ENCODE data around the gene RGS14. TPM values are rescaled to one million over a fixed set of nuclear protein-coding genes. Genes with fewer than 3 reads are reported as not detected.

RGS14 gene
- total RNA-seq, 1 donor from 2014 or later = 6.2 TPM

DNA sequence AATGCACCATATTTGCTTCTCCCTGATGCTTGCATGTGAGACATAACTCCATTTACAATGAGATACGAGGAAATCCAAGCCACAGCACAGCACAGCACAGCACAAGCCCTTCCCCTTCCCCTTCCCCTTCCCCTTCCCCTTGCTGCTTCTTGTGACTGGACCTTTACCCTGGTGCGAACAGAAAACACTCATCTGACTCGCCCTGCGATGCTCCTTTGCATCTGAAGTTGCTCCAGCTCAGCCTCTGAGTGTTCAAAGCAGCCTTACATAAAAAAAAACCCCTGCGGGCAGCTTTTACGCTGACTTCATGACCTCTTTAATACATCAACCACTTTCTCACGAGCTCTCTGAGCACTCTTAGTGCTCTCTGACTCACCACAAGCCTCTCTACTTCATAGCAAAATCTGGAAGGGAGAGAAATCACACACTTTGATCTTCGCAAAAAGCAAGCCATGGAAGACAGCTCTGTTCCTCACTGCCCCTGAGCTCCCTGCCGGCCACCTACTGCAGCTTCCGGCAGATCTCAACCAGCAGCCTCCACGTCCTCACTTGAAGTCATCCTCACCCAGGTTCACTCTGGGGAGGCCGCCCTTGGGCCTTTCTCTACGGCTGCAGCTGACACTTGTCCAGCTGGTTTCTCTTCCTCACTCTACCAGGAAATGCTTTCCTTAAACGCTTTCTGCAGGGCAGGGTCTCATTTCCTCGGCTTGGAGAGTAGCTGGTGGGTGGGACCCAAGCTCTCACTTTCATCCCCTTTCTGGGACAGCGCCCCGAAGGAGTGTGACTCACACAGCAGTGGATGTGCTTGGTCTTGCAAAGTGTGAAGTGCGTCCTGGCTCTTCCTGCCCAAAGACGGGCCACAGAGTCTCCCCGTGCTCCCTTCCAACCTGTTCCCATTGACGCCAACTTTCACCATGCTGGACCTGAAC, 31.8 kb downstream of the RGS14 start:
- Mint-ChIP-seq H3K4me1 (ENCODE audit: unreplicated experiment) (peaks cover 20% of the 10 kb centered on the region), H3K27ac (ENCODE audit: unreplicated experiment) (peak overlapping the region; percentile 77), H3K9me3 (ENCODE audit: unreplicated experiment) (no peaks in the 10 kb centered on the region), H3K36me3 (ENCODE audit: unreplicated experiment) (no peaks in the 10 kb centered on the region), H3K4me3 (ENCODE audit: unreplicated experiment) (peak overlapping the region; percentile 7), H3K27me3 (ENCODE audit: unreplicated experiment) (no peaks in the 10 kb centered on the region)
- DNase-seq (ENCODE audit: extremely low spot score, unreplicated experiment) = no peak
- TF ChIP-seq, protein P1, sequence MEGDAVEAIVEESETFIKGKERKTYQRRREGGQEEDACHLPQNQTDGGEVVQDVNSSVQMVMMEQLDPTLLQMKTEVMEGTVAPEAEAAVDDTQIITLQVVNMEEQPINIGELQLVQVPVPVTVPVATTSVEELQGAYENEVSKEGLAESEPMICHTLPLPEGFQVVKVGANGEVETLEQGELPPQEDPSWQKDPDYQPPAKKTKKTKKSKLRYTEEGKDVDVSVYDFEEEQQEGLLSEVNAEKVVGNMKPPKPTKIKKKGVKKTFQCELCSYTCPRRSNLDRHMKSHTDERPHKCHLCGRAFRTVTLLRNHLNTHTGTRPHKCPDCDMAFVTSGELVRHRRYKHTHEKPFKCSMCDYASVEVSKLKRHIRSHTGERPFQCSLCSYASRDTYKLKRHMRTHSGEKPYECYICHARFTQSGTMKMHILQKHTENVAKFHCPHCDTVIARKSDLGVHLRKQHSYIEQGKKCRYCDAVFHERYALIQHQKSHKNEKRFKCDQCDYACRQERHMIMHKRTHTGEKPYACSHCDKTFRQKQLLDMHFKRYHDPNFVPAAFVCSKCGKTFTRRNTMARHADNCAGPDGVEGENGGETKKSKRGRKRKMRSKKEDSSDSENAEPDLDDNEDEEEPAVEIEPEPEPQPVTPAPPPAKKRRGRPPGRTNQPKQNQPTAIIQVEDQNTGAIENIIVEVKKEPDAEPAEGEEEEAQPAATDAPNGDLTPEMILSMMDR (IDR thresholded peaks at IDR 0.05) = no peak

DNA sequence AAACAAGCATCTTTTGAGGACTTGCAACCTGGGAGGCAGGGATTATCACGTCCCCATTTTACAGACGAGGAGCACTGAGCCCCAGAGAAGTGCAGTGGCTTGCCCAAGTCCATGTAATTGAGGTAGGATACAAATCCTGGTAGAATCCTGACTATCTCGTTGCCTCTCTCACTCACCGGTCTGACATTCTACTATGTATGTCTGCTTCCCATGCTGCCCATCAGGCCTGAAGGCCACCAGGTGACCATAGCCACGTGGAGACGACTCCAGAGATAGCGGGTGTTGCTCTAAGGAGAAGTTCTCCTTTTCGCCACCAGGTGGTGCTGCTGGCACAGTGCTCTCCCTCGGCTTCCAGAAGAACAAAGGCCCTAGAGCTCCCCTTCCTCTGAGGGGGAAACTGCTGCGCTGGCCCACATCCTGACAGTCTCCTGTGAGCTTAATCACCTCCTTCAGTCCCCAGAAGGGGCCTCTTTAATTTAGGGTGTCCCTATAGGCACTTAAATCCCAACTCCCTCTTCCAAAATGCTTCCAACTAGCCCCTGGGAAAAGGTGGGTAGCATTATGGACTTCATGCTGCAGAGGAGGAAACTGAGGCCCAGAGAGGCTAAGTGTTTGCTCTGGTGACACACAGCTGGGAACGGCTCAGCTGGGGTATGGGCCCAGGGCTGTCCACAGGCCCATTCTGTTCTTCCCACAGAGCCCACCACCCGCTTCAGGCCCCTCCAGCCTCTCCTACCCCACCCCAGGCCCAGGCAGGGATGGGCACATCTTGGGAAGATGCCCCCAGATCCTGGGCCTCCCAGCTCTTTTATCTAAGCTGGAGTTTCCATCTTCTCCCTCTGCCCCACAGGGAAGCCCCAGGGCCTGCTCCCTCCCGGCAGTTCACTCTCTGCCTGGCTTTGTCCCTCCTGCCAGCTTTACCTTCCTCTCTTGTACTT, 32.9 kb downstream of the RGS14 start:
- Mint-ChIP-seq H3K9me3 (ENCODE audit: unreplicated experiment) (no peaks in the 10 kb centered on the region), H3K4me3 (ENCODE audit: unreplicated experiment) (no peak overlapping the region), H3K27ac (ENCODE audit: unreplicated experiment) (peak overlapping the region; percentile 61), H3K36me3 (ENCODE audit: unreplicated experiment) (no peaks in the 10 kb centered on the region), H3K4me1 (ENCODE audit: unreplicated experiment) (peaks cover 20% of the 10 kb centered on the region), H3K27me3 (ENCODE audit: unreplicated experiment) (peaks cover 4% of the 10 kb centered on the region)
- TF ChIP-seq, protein P1 (IDR thresholded peaks at IDR 0.05) = peak; percentile 98
- peak; percentile 94 for DNase-seq (ENCODE audit: extremely low spot score, unreplicated experiment)

DNA sequence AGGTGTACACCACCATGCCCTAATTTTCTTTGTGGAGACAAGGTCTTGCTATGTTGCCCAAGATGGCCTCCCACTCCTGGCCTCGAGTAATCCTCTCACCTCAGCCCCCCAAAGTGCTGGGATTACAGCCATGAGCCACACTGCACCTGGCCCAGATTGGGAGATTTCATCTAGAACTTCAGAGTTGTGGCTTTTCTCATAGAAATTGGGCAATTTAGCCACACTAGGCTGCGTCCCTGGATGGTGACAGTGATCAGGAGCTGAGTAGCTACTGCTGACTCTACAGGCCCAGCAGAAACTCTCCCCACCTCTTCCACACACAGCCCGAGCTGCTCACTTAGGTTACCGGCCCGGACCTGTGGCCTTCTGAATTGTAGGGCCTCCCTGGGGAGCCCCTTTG, 35.0 kb downstream of the RGS14 start:
- no peaks in the 10 kb centered on the region for H3K9me3 Mint-ChIP-seq (ENCODE audit: unreplicated experiment)
- TF ChIP-seq, protein P1 (IDR thresholded peaks at IDR 0.05) = no peak
- peaks cover 20% of the 10 kb centered on the region for H3K4me1 Mint-ChIP-seq (ENCODE audit: unreplicated experiment)
- H3K4me3 Mint-ChIP-seq (ENCODE audit: unreplicated experiment) = no peak overlapping the region
- peaks cover 4% of the 10 kb centered on the region for H3K27me3 Mint-ChIP-seq (ENCODE audit: unreplicated experiment)
- DNase-seq (ENCODE audit: extremely low spot score, unreplicated experiment) = no peak
- H3K36me3 Mint-ChIP-seq (ENCODE audit: unreplicated experiment) = no peaks in the 10 kb centered on the region
- no peak overlapping the region for H3K27ac Mint-ChIP-seq (ENCODE audit: unreplicated experiment)

DNA sequence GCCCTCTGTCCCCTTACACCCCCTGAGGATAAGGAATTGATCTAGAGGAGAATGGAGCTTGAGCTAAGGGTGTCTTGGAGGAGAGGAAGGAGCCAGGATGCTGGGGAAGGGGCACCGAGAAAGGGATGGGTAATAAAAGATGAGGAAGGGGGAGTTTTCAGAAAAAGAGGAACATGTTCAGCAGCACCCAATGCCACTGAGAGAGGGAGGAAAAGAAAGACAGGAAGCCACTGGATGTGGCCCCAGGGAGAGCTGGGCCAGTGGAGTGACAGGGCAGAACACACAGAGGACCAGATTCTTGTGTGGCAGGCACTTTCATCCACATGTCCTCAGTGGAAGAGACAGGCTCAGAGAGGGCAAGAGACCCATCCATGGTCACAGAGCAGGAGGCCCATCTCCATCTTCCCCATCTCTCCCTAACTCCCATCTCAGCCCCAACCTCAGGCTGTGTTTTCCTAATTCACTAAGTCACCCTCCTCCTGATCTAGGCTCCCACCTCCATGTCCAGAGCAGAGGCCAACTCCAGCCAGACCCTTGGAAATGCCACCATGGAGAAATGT, 35.6 kb downstream of the RGS14 start:
- Mint-ChIP-seq H3K27me3 (ENCODE audit: unreplicated experiment) (peaks cover 4% of the 10 kb centered on the region), H3K36me3 (ENCODE audit: unreplicated experiment) (no peaks in the 10 kb centered on the region), H3K4me1 (ENCODE audit: unreplicated experiment) (peaks cover 20% of the 10 kb centered on the region), H3K27ac (ENCODE audit: unreplicated experiment) (no peak overlapping the region), H3K9me3 (ENCODE audit: unreplicated experiment) (no peaks in the 10 kb centered on the region), H3K4me3 (ENCODE audit: unreplicated experiment) (no peak overlapping the region)
- TF ChIP-seq, protein P1 (IDR thresholded peaks at IDR 0.05) = no peak
- DNase-seq (ENCODE audit: extremely low spot score, unreplicated experiment) = no peak
